ENCODE measurements around the gene TIMM23.
"Not testable (repeated sequence)": the region's sequence is repeated elsewhere in the genome, so short reads cannot be mapped to it uniquely, and the experiment has no call there.

TIMM23 gene, protein sequence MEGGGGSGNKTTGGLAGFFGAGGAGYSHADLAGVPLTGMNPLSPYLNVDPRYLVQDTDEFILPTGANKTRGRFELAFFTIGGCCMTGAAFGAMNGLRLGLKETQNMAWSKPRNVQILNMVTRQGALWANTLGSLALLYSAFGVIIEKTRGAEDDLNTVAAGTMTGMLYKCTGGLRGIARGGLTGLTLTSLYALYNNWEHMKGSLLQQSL

DNA sequence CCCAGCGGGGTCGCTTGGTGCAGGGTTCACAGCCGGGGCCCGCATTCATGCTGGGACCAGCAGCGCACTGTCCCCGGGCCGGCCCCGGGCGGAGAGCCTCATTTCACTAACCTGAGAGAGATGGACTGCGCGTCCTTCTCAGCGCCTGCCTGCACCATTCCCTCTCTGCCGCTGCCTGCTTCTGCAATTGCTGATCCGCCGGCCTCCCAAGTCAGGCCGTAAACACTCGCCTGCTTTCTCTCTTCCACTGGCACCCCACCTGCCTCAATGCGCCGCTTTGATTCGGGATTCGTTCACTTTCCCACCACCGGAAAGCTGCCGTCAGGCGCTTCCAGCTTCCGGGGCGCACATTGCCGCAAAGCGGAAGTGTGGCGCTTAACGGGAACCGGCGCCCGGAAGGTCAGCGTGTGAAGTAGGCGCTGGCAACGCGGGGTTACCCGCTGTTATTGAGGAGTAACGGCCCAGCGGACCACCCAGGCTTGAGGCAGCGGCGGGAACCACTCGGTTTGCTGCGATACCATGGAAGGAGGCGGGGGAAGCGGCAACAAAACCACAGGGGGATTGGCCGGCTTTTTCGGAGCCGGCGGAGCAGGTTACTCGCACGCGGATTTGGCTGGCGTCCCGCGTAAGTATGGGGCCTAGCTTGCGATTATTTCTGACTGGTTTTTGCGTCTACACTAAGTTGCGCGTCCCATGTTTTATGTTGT is at the start of gene TIMM23:
Gene TIMM23 (plus strand): TSS at position 384 of the 707 bp plus-strand sequence. CDS start 136 bp downstream, at position 520.
- DNase-seq (ENCODE audit: low read depth, low spot score) = peak; percentile 45

DNA sequence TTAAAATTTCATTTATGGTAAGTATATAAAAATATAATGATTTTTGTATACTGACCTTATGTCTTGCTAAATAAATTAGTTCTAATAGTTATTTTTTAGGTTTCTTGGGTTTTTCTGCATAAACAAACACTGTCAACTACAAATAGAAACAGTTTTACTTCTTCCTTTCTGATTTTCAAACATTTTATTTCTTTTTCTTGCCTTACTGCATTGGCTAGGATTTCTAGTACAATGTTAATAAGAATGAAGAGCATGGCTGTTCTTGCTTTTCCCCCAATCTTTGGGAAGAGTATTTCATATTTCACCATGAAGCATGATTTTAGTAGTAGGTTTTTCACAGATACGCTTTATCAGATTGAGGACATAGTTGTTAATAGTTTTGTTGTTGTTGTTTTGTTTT is 45.5 kb upstream of the TIMM23 start:
- DNase-seq (ENCODE audit: low read depth, low spot score) = not testable (repeated sequence)

DNA sequence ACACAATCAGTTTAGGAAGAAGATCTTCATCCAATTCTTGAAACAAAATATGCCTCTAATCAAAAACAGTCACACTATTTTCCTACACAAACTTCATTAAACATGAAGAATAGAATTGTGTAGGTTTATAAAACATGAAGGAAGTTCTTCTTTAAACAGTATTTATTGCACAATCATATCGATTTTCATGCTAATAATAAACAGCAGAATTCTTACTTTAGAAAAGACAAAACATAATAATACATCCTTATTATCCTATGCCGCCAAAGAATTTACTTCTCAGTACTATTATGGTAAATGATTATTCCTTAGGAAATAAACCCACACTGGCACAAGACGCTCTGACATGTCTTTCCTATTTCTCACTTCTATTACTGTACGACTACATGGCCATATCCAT is 41.0 kb upstream of the TIMM23 start:
- not testable (repeated sequence) for DNase-seq (ENCODE audit: low read depth, low spot score)

GRCh38 chr10:45934788-45935187 is 37.5 kb upstream of the TIMM23 start:
- DNase-seq (ENCODE audit: low read depth, low spot score) = not testable (repeated sequence)

GRCh38 chr10:45939176-45939697 is 33.1 kb upstream of the TIMM23 start:
- not testable (repeated sequence) for DNase-seq (ENCODE audit: low read depth, low spot score)

DNA sequence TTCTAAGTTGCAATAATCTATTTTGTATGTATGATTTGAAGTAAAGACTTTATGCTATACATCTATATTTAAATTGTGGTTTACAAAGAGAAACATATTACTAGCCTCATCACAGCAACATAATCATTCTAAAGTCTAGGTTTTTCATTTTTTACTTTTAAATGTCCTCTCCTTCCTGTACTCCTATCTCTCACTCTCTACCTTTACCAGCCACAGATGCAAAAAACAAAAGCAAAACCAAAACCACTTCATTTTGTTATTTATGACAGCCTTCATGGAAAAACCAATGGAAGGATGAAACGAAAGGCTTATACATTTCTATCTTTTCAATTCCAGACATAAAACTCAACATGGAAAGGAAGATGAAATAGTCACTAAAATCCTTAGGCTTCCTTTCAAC is 31.1 kb upstream of the TIMM23 start:
- DNase-seq (ENCODE audit: low read depth, low spot score) = not testable (repeated sequence)

DNA sequence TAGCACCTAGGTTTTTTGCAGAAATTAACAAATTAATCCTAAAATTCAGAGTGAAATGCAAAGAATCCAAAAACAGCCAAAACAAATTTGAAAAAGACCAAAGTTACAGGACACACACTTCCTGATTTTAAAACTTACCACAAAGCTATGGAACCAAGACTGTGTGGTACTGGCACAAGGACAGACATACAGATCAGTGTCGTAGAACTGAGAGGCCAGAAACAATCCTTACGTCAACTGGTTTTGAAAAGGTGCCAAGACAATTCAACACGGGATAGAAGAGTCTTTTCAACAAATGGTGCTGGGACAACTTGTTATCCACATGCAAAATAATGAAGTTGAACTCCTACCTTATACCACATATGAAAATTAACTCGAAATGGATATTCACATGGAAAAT is 26.8 kb upstream of the TIMM23 start:
- DNase-seq (ENCODE audit: low read depth, low spot score) = not testable (repeated sequence)

- DNase-seq (ENCODE audit: low read depth, low spot score) = not testable (repeated sequence)
Measured at GRCh38 chr10:45947363-45947762, 24.9 kb upstream of the TIMM23 start.

- DNase-seq (ENCODE audit: low read depth, low spot score) = not testable (repeated sequence)
Measured at GRCh38 chr10:45948801-45949200, 23.5 kb upstream of the TIMM23 start.

DNA sequence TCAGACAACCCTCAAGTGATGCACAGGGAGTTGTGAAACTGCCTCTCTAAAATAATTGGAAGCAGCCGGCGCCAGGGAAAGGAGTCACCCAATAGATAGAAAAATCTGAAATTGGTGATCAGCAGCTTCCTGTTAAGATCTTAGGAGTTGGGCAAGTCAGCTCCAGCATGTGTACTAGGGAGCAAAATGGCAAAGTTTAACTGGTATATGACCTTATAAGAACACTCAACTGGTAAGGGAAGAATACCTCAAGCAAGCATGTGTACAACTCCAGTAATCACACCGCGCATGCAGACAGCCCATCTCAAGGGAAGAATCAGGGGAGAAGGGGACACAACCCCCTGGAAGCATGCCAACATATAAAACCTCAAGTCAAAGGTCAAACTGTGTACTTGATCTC is 17.9 kb upstream of the TIMM23 start:
- DNase-seq (ENCODE audit: low read depth, low spot score) = not testable (repeated sequence)

DNA sequence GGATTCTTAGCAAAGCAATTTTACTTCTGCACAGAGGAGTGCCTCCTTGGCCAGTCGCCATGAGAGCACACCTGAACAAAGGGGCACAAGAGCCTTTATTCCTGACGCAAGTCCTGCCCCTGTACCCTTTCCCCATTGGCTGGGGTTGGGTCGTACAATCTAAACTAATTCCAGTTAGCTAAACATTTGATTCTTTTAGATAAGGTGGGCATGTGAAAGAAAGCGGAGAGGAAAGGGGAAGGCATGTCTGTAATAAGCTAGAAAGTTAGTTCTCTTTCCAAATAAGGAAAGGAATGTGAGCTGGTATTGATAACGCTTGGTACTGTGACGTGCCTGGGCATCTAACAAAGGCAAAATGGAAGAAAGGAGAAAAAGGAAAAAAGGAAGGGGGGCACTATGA is 15.7 kb upstream of the TIMM23 start:
- not testable (repeated sequence) for DNase-seq (ENCODE audit: low read depth, low spot score)

DNA sequence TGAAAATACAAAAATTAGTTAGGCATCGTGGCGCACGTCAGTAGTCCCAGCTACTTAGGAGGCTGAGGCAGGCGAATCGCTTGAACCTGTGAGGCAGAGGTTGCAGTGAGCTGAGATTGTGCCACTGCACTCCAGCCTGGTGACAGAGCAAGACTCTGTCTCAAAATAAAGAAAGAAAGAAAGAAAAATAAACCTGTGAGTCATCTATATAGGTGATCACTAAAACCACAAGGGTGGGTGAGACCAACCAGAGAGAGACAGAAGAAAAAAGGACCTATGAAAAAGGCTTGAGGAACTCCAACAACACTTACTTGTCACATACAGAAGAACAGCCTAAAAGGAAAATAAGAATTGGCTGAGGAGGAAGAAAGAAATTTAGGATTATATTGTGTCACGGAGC is 14.4 kb upstream of the TIMM23 start:
- DNase-seq (ENCODE audit: low read depth, low spot score) = not testable (repeated sequence)

- not testable (repeated sequence) for DNase-seq (ENCODE audit: low read depth, low spot score)
Measured at GRCh38 chr10:45962686-45963452, 9.4 kb upstream of the TIMM23 start.

DNA sequence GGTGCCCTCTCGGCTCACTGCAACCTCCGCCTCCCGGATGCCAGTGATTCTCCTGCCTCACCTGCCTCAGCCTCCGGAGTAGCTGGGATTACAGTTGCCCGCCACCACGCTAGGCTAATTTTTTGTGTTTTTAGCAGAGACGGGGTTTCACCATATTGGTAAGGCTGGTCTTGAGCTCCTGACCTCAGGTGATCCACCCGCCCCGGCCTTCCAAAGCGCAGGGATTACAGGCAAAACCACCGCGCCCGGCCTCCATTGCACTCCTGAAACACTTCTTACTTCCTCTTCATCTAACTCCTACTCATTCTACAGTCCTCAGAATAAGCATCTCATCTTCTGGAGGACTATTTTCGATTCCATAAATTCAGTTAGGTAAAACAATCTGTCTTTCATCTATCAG is 1.3 kb upstream of the TIMM23 start:
- DNase-seq (ENCODE audit: low read depth, low spot score) = not testable (repeated sequence)

DNA sequence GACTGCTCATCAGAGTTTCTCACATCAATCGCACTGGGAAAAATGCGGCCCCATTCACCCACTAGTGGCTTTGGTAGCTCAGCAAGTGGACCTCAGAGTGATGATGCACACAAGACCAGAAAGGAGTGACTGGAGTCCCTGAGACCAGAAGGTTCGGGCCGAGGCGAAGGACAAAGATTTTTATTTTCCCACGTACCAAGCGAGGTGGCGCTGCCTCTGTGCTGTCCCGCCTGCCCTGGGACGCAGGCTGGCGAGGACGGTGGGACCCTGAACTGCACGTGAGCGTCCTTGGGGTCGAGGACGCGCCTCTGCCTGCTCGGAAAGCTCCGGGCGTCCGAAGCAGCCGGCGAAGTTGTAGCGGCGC is 565 bp upstream of the TIMM23 start:
- not testable (repeated sequence) for DNase-seq (ENCODE audit: low read depth, low spot score)

- not testable (repeated sequence) for DNase-seq (ENCODE audit: low read depth, low spot score)
Measured at GRCh38 chr10:45972813-45973169, 502 bp downstream of the TIMM23 start.

DNA sequence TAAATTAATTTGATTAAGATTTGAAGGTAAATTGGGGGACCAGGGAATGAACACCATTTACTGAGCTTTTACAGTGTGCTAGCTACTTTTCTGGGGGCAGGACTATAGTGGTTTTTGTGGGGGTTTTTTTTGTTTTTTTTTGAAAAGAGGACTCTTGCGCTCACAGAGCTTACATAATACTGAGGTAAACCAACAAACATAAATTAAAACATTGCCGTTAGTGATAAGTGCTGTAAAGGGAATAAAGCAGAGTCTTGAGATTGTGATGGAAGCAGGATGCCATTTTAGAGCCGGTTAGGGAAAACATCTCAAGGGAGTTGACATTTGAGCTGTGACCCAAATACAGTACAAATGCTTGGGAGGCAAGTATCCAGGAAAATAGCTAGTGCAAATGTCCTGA is 1.8 kb downstream of the TIMM23 start:
- not testable (repeated sequence) for DNase-seq (ENCODE audit: low read depth, low spot score)

DNA sequence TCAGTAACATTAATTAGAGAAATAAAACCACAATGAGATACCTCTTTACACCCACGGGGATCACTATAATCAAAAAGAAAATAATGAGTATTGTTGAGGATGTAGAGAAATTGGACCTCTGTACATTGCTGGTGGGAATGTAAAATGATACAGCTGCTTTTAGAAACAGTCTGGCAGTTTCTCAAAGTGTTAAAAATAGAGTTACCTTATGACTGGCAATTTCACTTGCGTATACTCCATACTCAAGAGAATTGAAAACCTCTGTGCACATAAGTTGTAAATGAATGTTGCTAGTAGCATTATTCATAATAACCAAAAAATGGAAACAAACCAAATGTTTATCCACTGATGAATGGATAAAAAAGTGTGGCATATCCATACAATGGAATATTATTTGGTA is 6.3 kb downstream of the TIMM23 start:
- not testable (repeated sequence) for DNase-seq (ENCODE audit: low read depth, low spot score)

- not testable (repeated sequence) for DNase-seq (ENCODE audit: low read depth, low spot score)
Measured at GRCh38 chr10:45981367-45981766, 9.1 kb downstream of the TIMM23 start.

GRCh38 chr10:45983538-45984186 is 11.4 kb downstream of the TIMM23 start:
- DNase-seq (ENCODE audit: low read depth, low spot score) = not testable (repeated sequence)

- DNase-seq (ENCODE audit: low read depth, low spot score) = not testable (repeated sequence)
Measured at GRCh38 chr10:45984473-45984872, 12.2 kb downstream of the TIMM23 start.

- not testable (repeated sequence) for DNase-seq (ENCODE audit: low read depth, low spot score)
Measured at GRCh38 chr10:45985590-45985989, 13.3 kb downstream of the TIMM23 start.

Measured in iPS DF 19.7 (cell line).